ENCODE measurements around the gene CECR2.

DNA sequence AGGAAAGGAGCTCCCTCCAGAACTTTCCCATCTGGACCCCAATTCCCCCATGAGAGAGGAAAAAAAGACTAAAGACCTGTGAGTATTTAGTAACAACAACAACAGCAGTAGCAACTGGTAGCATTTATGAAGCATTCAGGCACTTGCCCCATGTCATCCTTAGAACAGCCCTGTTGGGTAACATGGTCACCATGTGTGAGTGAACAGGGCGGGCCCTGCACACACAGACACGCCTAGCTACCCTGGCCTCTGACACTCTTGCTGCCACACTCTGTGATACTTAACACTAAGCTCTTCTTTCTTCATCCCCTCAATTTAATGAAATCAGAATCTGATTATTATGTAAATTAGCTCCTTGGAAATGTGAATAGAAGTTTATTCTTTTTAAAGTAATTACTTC, 167.9 kb downstream of the CECR2 start:
- TF ChIP-seq MXI1 (IDR thresholded peaks at IDR 0.05; ENCODE audit: low read depth, low read length) (no peak), RFX5 (IDR thresholded peaks at IDR 0.05; ENCODE audit: low read length) (no peak), CHD2 (IDR thresholded peaks at IDR 0.05; ENCODE audit: low read length, partially characterized antibody) (no peak)
- TF ChIP-seq, protein P1, sequence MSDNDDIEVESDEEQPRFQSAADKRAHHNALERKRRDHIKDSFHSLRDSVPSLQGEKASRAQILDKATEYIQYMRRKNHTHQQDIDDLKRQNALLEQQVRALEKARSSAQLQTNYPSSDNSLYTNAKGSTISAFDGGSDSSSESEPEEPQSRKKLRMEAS (IDR thresholded peaks at IDR 0.05; ENCODE audit: low read depth) = no peak
- TF ChIP-seq, protein P2, sequence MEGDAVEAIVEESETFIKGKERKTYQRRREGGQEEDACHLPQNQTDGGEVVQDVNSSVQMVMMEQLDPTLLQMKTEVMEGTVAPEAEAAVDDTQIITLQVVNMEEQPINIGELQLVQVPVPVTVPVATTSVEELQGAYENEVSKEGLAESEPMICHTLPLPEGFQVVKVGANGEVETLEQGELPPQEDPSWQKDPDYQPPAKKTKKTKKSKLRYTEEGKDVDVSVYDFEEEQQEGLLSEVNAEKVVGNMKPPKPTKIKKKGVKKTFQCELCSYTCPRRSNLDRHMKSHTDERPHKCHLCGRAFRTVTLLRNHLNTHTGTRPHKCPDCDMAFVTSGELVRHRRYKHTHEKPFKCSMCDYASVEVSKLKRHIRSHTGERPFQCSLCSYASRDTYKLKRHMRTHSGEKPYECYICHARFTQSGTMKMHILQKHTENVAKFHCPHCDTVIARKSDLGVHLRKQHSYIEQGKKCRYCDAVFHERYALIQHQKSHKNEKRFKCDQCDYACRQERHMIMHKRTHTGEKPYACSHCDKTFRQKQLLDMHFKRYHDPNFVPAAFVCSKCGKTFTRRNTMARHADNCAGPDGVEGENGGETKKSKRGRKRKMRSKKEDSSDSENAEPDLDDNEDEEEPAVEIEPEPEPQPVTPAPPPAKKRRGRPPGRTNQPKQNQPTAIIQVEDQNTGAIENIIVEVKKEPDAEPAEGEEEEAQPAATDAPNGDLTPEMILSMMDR (IDR thresholded peaks at IDR 0.05) = no peak
